ENCODE measurements around the gene GPR25.

The GPR25 gene

GRCh38 chr1:200901796-200902444 is 29.1 kb downstream of the GPR25 start:
- no CpG with 5 or more reads among the region's 8 CpGs for WGBS (ENCODE audit: insufficient coverage, insufficient read length)
- H3K27ac ChIP-seq (ENCODE audit: low read length): no peak overlapping the region
- H3K4me1 ChIP-seq (ENCODE audit: control insufficient read depth, insufficient read depth, low read length): no peaks in the 10 kb centered on the region; the same call in 1 of the 2 replicates
- H3K9me3 ChIP-seq (ENCODE audit: control insufficient read depth, insufficient read depth, low read length): no peaks in the 10 kb centered on the region
- H3K27me3 ChIP-seq (ENCODE audit: control insufficient read depth, insufficient read depth, low read length): no peaks in the 10 kb centered on the region
- no peak overlapping the region for H3K4me3 ChIP-seq (ENCODE audit: low read length)
- DNase-seq (ENCODE audit: low read depth, low spot score): no peak
- peaks cover 44% of the 10 kb centered on the region for H3K36me3 ChIP-seq (ENCODE audit: control insufficient read depth, insufficient read depth, low read length)

- WGBS (ENCODE audit: insufficient coverage, insufficient read length): no CpG with 5 or more reads among the region's 5 CpGs
- H3K36me3 ChIP-seq (ENCODE audit: control insufficient read depth, insufficient read depth, low read length): peaks cover 45% of the 10 kb centered on the region
These were observed 31.0 kb downstream of the GPR25 start for GRCh38 chr1:200903793-200904192.

GRCh38 chr1:200904772-200905171 is 32.0 kb downstream of the GPR25 start:
- H3K27ac ChIP-seq (ENCODE audit: low read length): no peak overlapping the region
- no peaks in the 10 kb centered on the region; the same call in 1 of the 2 replicates for H3K4me1 ChIP-seq (ENCODE audit: control insufficient read depth, insufficient read depth, low read length)
- H3K4me3 ChIP-seq (ENCODE audit: low read length): no peak overlapping the region
- H3K9me3 ChIP-seq (ENCODE audit: control insufficient read depth, insufficient read depth, low read length): no peaks in the 10 kb centered on the region
- peaks cover 42% of the 10 kb centered on the region for H3K36me3 ChIP-seq (ENCODE audit: control insufficient read depth, insufficient read depth, low read length)
- no peak for DNase-seq (ENCODE audit: low read depth, low spot score)
- H3K27me3 ChIP-seq (ENCODE audit: control insufficient read depth, insufficient read depth, low read length): no peaks in the 10 kb centered on the region

More at GRCh38 chr1:200903793-200904192, 31.0 kb downstream of the GPR25 start:
- H3K27ac ChIP-seq (ENCODE audit: low read length): no peak overlapping the region
- DNase-seq (ENCODE audit: low read depth, low spot score): no peak
- H3K4me1 ChIP-seq (ENCODE audit: control insufficient read depth, insufficient read depth, low read length): no peaks in the 10 kb centered on the region; the same call in 1 of the 2 replicates
- no peaks in the 10 kb centered on the region for H3K9me3 ChIP-seq (ENCODE audit: control insufficient read depth, insufficient read depth, low read length)
- no peaks in the 10 kb centered on the region for H3K27me3 ChIP-seq (ENCODE audit: control insufficient read depth, insufficient read depth, low read length)
- H3K4me3 ChIP-seq (ENCODE audit: low read length): no peak overlapping the region

- H3K27ac ChIP-seq (ENCODE audit: low read length): no peak overlapping the region
- H3K36me3 ChIP-seq (ENCODE audit: control insufficient read depth, insufficient read depth, low read length): peaks cover 38% of the 10 kb centered on the region
- DNase-seq (ENCODE audit: low read depth, low spot score): no peak
- no peaks in the 10 kb centered on the region for H3K27me3 ChIP-seq (ENCODE audit: control insufficient read depth, insufficient read depth, low read length)
- no peaks in the 10 kb centered on the region; the same call in 1 of the 2 replicates for H3K4me1 ChIP-seq (ENCODE audit: control insufficient read depth, insufficient read depth, low read length)
- no CpG with 5 or more reads among the region's 4 CpGs for WGBS (ENCODE audit: insufficient coverage, insufficient read length)
- H3K4me3 ChIP-seq (ENCODE audit: low read length): no peak overlapping the region
- no peaks in the 10 kb centered on the region for H3K9me3 ChIP-seq (ENCODE audit: control insufficient read depth, insufficient read depth, low read length)
These were observed 32.8 kb downstream of the GPR25 start for GRCh38 chr1:200905411-200906052.

- H3K27me3 ChIP-seq (ENCODE audit: control insufficient read depth, insufficient read depth, low read length): no peaks in the 10 kb centered on the region
- H3K27ac ChIP-seq (ENCODE audit: low read length): no peak overlapping the region
- H3K4me3 ChIP-seq (ENCODE audit: low read length): no peak overlapping the region
- no peaks in the 10 kb centered on the region for H3K9me3 ChIP-seq (ENCODE audit: control insufficient read depth, insufficient read depth, low read length)
- no CpG with 5 or more reads among the region's 2 CpGs for WGBS (ENCODE audit: insufficient coverage, insufficient read length)
- peaks cover 36% of the 10 kb centered on the region for H3K36me3 ChIP-seq (ENCODE audit: control insufficient read depth, insufficient read depth, low read length)
- DNase-seq (ENCODE audit: low read depth, low spot score): no peak
- H3K4me1 ChIP-seq (ENCODE audit: control insufficient read depth, insufficient read depth, low read length): no peaks in the 10 kb centered on the region
These were observed 33.7 kb downstream of the GPR25 start for GRCh38 chr1:200906491-200906890.

GRCh38 chr1:200907611-200908097 is 34.9 kb downstream of the GPR25 start:
- Histone ChIP-seq H3K4me3 (ENCODE audit: low read length) (no peak overlapping the region), H3K36me3 (ENCODE audit: control insufficient read depth, insufficient read depth, low read length) (peaks cover 29% of the 10 kb centered on the region; the same call in 1 of the 2 replicates), H3K27me3 (ENCODE audit: control insufficient read depth, insufficient read depth, low read length) (no peaks in the 10 kb centered on the region), H3K9me3 (ENCODE audit: control insufficient read depth, insufficient read depth, low read length) (no peaks in the 10 kb centered on the region), H3K27ac (ENCODE audit: low read length) (no peak overlapping the region), H3K4me1 (ENCODE audit: control insufficient read depth, insufficient read depth, low read length) (no peaks in the 10 kb centered on the region)
- no CpG with 5 or more reads among the region's 5 CpGs for WGBS (ENCODE audit: insufficient coverage, insufficient read length)
- no peak for DNase-seq (ENCODE audit: low read depth, low spot score)

- DNase-seq (ENCODE audit: low read depth, low spot score): no peak
- Histone ChIP-seq H3K27me3 (ENCODE audit: control insufficient read depth, insufficient read depth, low read length) (no peaks in the 10 kb centered on the region), H3K9me3 (ENCODE audit: control insufficient read depth, insufficient read depth, low read length) (no peaks in the 10 kb centered on the region), H3K4me3 (ENCODE audit: low read length) (no peak overlapping the region; the same call in 1 of the 2 replicates), H3K36me3 (ENCODE audit: control insufficient read depth, insufficient read depth, low read length) (peaks cover 32% of the 10 kb centered on the region), H3K4me1 (ENCODE audit: control insufficient read depth, insufficient read depth, low read length) (no peaks in the 10 kb centered on the region), H3K27ac (ENCODE audit: low read length) (no peak overlapping the region)
- WGBS (ENCODE audit: insufficient coverage, insufficient read length): no CpG with 5 or more reads among the region's 6 CpGs
These were observed 35.5 kb downstream of the GPR25 start for GRCh38 chr1:200908191-200908868.

GRCh38 chr1:200909071-200909470 is 36.3 kb downstream of the GPR25 start:
- DNase-seq (ENCODE audit: low read depth, low spot score): no peak
- Histone ChIP-seq H3K4me3 (ENCODE audit: low read length) (no peak overlapping the region), H3K4me1 (ENCODE audit: control insufficient read depth, insufficient read depth, low read length) (no peaks in the 10 kb centered on the region), H3K27me3 (ENCODE audit: control insufficient read depth, insufficient read depth, low read length) (no peaks in the 10 kb centered on the region), H3K36me3 (ENCODE audit: control insufficient read depth, insufficient read depth, low read length) (peaks cover 32% of the 10 kb centered on the region), H3K27ac (ENCODE audit: low read length) (no peak overlapping the region), H3K9me3 (ENCODE audit: control insufficient read depth, insufficient read depth, low read length) (no peaks in the 10 kb centered on the region)
- no CpG with 5 or more reads among the region's 5 CpGs for WGBS (ENCODE audit: insufficient coverage, insufficient read length)

GRCh38 chr1:200909757-200910239 is 37.0 kb downstream of the GPR25 start:
- Histone ChIP-seq H3K27me3 (ENCODE audit: control insufficient read depth, insufficient read depth, low read length) (no peaks in the 10 kb centered on the region), H3K4me3 (ENCODE audit: low read length) (no peak overlapping the region), H3K4me1 (ENCODE audit: control insufficient read depth, insufficient read depth, low read length) (no peaks in the 10 kb centered on the region), H3K36me3 (ENCODE audit: control insufficient read depth, insufficient read depth, low read length) (peaks cover 32% of the 10 kb centered on the region), H3K27ac (ENCODE audit: low read length) (no peak overlapping the region), H3K9me3 (ENCODE audit: control insufficient read depth, insufficient read depth, low read length) (no peaks in the 10 kb centered on the region)
- WGBS (ENCODE audit: insufficient coverage, insufficient read length): no CpG with 5 or more reads among the region's 4 CpGs
- DNase-seq (ENCODE audit: low read depth, low spot score): no peak

GRCh38 chr1:200911361-200911760 is 38.6 kb downstream of the GPR25 start:
- Histone ChIP-seq H3K27me3 (ENCODE audit: control insufficient read depth, insufficient read depth, low read length) (no peaks in the 10 kb centered on the region), H3K27ac (ENCODE audit: low read length) (no peak overlapping the region), H3K9me3 (ENCODE audit: control insufficient read depth, insufficient read depth, low read length) (no peaks in the 10 kb centered on the region), H3K4me3 (ENCODE audit: low read length) (no peak overlapping the region), H3K36me3 (ENCODE audit: control insufficient read depth, insufficient read depth, low read length) (peaks cover 32% of the 10 kb centered on the region), H3K4me1 (ENCODE audit: control insufficient read depth, insufficient read depth, low read length) (no peaks in the 10 kb centered on the region)
- no CpG with 5 or more reads among the region's 24 CpGs for WGBS (ENCODE audit: insufficient coverage, insufficient read length)
- no peak for DNase-seq (ENCODE audit: low read depth, low spot score)
